Thyroid gland (tissue), 4 donors: ENCODE data around the gene HRH4. TPM values are rescaled to one million over a fixed set of nuclear protein-coding genes. Genes with fewer than 3 reads are reported as not detected.

Experiments used
- DNase-seq, 2 donors: peaks; one replicate each; pipeline ENCODE4 v3.0.0-alpha.2; 2019
- H3K27ac ChIP-seq, 3 donors: fragments of 200-600 bp; sonication (generic); 1 replicate in 2 of 3; 2 replicates in 1 of 3; pipeline ENCODE4 v1.5.1; 2016 to 2019; ENCODE audit warnings: mild to moderate bottlenecking in 1 of 3, moderate library complexity in 1 of 3
- H3K27me3 ChIP-seq: fragments of 200-600 bp; sonication (generic); one replicate; pipeline ENCODE4 v1.5.1; 2019
- H3K36me3 ChIP-seq, 2 donors: fragments of 200-600 bp; sonication (generic); one replicate each; pipeline ENCODE4 v1.5.1; 2016 to 2019
- H3K4me1 ChIP-seq, 2 donors: fragments of 200-600 bp; sonication (generic); one replicate each; pipeline ENCODE4 v1.5.1; 2017 to 2019
- H3K4me3 ChIP-seq, 3 donors: fragments of 200-600 bp; sonication (generic); replicated peaks in 1 of 3; 1 replicate in 2 of 3; 2 replicates in 1 of 3; pipeline ENCODE4 v1.5.1; 2016; ENCODE audit warnings: mild to moderate bottlenecking in 1 of 3
- H3K9me3 ChIP-seq: fragments of 200-600 bp; sonication (generic); one replicate; pipeline ENCODE4 v1.5.1; 2017
- POLR2A ChIP-seq, 2 donors: fragments of 450-650 bp; IDR thresholded peaks; one replicate each; pipeline ENCODE4 v1.6.1; 2017; ENCODE audit warnings: antibody characterized with exemption in 2 of 2, mild to moderate bottlenecking in 2 of 2, moderate library complexity in 1 of 2
- WGBS, 2 donors: methylation state at CpG; one replicate each; pipeline ENCODE4 v1.1.5; 2017; 5-methylcytosine and 5-hydroxymethylcytosine counted together
- intact Hi-C: fragments of 100-400 bp; cut with DNase I; formaldehyde crosslinking; loops from one replicate; pipeline ENCODE4 v1.15.1; 2023
- total RNA-seq, 4 donors: library from RNA; depleted of rRNA; stranded (reverse); fragments of >200 nt; gene quantifications; one replicate each; pipeline ENCODE4 v1.2.3, GENCODE V29; 2016
- TF ChIP-seq, protein P1 (sequence below), 6 experiments: fragments of 200-600 bp in 3 of 6; fragments of 450-650 bp in 3 of 6; sonication (generic) in 3 of 6; IDR thresholded peaks; one replicate each; pipeline ENCODE4 v1.5.1; 2016 to 2019; ENCODE audit warnings: antibody characterized with exemption in 6 of 6, mild to moderate bottlenecking in 2 of 6, inconsistent platforms in 1 of 6, moderate library complexity in 1 of 6

HRH4 gene
- total RNA-seq, 4 donors from 2014 or later, result not detected

GRCh38 chr18:24485681-24486080 lies 25.2 kb downstream of the HRH4 start:
- Histone ChIP-seq H3K27ac (no peak overlapping the region), H3K36me3 (no peaks in the 10 kb centered on the region), H3K27me3 (no peaks in the 10 kb centered on the region), H3K4me3 (no peak overlapping the region), H3K9me3 (no peaks in the 10 kb centered on the region), H3K4me1 (no peaks in the 10 kb centered on the region)
- 94 to 95% methylated on average over 3 of the region's 3 CpGs for WGBS, 2 donors
- intact Hi-C loops, result loop anchor here (5.0 kb wide), 2 partner anchors 128 to 242 kb away; no protein-coding TSS in a partner anchor
- no peak for TF ChIP-seq POLR2A (IDR thresholded peaks at IDR 0.05)
- TF ChIP-seq, protein P1, sequence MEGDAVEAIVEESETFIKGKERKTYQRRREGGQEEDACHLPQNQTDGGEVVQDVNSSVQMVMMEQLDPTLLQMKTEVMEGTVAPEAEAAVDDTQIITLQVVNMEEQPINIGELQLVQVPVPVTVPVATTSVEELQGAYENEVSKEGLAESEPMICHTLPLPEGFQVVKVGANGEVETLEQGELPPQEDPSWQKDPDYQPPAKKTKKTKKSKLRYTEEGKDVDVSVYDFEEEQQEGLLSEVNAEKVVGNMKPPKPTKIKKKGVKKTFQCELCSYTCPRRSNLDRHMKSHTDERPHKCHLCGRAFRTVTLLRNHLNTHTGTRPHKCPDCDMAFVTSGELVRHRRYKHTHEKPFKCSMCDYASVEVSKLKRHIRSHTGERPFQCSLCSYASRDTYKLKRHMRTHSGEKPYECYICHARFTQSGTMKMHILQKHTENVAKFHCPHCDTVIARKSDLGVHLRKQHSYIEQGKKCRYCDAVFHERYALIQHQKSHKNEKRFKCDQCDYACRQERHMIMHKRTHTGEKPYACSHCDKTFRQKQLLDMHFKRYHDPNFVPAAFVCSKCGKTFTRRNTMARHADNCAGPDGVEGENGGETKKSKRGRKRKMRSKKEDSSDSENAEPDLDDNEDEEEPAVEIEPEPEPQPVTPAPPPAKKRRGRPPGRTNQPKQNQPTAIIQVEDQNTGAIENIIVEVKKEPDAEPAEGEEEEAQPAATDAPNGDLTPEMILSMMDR (IDR thresholded peaks at IDR 0.05), result no peak
- DNase-seq, result no peak

DNA sequence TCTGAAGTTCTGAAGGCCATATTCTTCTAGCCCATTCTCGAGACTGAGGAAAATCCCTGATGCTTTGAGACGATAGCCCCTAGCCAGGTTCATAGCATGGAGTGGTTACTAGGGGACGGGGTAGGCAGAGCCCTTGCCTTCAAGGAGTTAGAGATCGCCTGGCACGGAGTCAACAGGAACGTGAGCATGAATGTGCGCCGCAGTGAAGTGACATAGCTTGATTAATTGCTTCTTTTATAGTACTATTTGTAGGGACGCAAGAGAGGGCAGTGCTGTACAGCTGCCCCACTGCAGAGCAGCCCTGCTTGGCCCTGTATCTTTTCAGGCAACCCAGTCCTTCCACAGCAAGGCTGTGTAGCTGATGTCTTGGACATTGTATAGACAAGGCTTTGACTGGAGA lies 26.2 kb downstream of the HRH4 start:
- TF ChIP-seq POLR2A (IDR thresholded peaks at IDR 0.05), result no peak
- TF ChIP-seq, protein P1 (IDR thresholded peaks at IDR 0.05), result no peak
- Histone ChIP-seq H3K9me3 (no peaks in the 10 kb centered on the region), H3K27ac (no peak overlapping the region), H3K4me1 (no peaks in the 10 kb centered on the region), H3K36me3 (no peaks in the 10 kb centered on the region), H3K4me3 (no peak overlapping the region), H3K27me3 (no peaks in the 10 kb centered on the region)
- intact Hi-C loops, result loop anchor here (5.0 kb wide), 2 partner anchors 129 to 241 kb away; no protein-coding TSS in a partner anchor
- no peak for DNase-seq
- WGBS, 2 donors, result 69 to 81% methylated on average over 9 of the region's 9 CpGs

- intact Hi-C loops, result loop anchor here (5.0 kb wide), 2 partner anchors 132 to 238 kb away; no protein-coding TSS in a partner anchor
- no peak for TF ChIP-seq POLR2A (IDR thresholded peaks at IDR 0.05)
- TF ChIP-seq, protein P1 (IDR thresholded peaks at IDR 0.05), result peak; percentile 53 to 79 (median 76)
- no peak overlapping the region for H3K27ac ChIP-seq
- no peaks in the 10 kb centered on the region for H3K27me3 ChIP-seq
- peaks cover 3 to 6% of the 10 kb centered on the region in 2 donors for H3K4me1 ChIP-seq
- H3K9me3 ChIP-seq, result no peaks in the 10 kb centered on the region
- DNase-seq, result no peak
- no peaks in the 10 kb centered on the region for H3K36me3 ChIP-seq
- WGBS, 2 donors, result 33 to 36% methylated on average over 7 of the region's 7 CpGs
- no peak overlapping the region for H3K4me3 ChIP-seq
These were observed 28.5 kb downstream of the HRH4 start for GRCh38 chr18:24488824-24489493.

- Histone ChIP-seq H3K27me3 (no peaks in the 10 kb centered on the region), H3K9me3 (no peaks in the 10 kb centered on the region), H3K36me3 (no peaks in the 10 kb centered on the region), H3K27ac (no peak overlapping the region), H3K4me1 (peaks cover 3 to 6% of the 10 kb centered on the region in 2 donors), H3K4me3 (no peak overlapping the region)
- no peak for TF ChIP-seq POLR2A (IDR thresholded peaks at IDR 0.05)
- TF ChIP-seq, protein P1 (IDR thresholded peaks at IDR 0.05), result no peak
- 57 to 66% methylated on average over 4 of the region's 4 CpGs for WGBS, 2 donors
- DNase-seq, result no peak
- intact Hi-C loops, result no loop called here
These were observed 30.1 kb downstream of the HRH4 start for GRCh38 chr18:24490539-24490938.
